Chondrocyte (in vitro differentiated cells): ENCODE measurements around the gene CAMK2D. TPM values are rescaled to one million over a fixed set of nuclear protein-coding genes. Genes with fewer than 3 reads are reported as not detected.

ENCODE experiments used
- DNase-seq: peaks from one replicate; pipeline ENCODE4 v3.0.0; 2021; ENCODE audit warnings: mixed read lengths, low spot score
- H3K27ac Mint-ChIP-seq: one replicate; pipeline ENCODE4 v1.8.0; 2021; ENCODE audit warnings: mild to moderate bottlenecking, moderate library complexity, mixed read lengths; ENCODE audit not compliant: unreplicated experiment
- H3K27me3 Mint-ChIP-seq: 2 replicates; pipeline ENCODE4 v1.8.0; 2021; ENCODE audit warnings: low read depth, mixed read lengths
- H3K36me3 Mint-ChIP-seq: 2 replicates; pipeline ENCODE4 v1.8.0; 2021; ENCODE audit warnings: low read depth, mixed read lengths
- H3K4me1 Mint-ChIP-seq: 2 replicates; pipeline ENCODE4 v1.8.0; 2021; ENCODE audit warnings: low read depth, mild to moderate bottlenecking, mixed read lengths
- H3K4me3 Mint-ChIP-seq: one replicate; pipeline ENCODE4 v1.8.0; 2021; ENCODE audit warnings: mild to moderate bottlenecking, moderate library complexity, mixed read lengths; ENCODE audit not compliant: unreplicated experiment
- H3K9me3 Mint-ChIP-seq: 2 replicates; pipeline ENCODE4 v1.8.0; 2021; ENCODE audit warnings: low read depth, mixed read lengths
- CTCF ChIP-seq: fragments of 200-600 bp; sonication (generic); IDR thresholded peaks from 2 replicates; pipeline ENCODE4 v1.5.0; 2021; ENCODE audit warnings: antibody characterized with exemption, mild to moderate bottlenecking, moderate library complexity
- total RNA-seq: library from RNA; stranded (reverse); gene quantifications from 3 replicates; pipeline ENCODE4 v1.2.1, GENCODE V29; 2021

CAMK2D gene
- total RNA-seq, 1 donor from 2014 or later = 73.7 TPM

GRCh38 chr4:113783289-113783688, 21.8 kb upstream of the CAMK2D start:
- peaks cover 25% of the 10 kb centered on the region for H3K4me1 Mint-ChIP-seq
- no peak for DNase-seq
- no peaks in the 10 kb centered on the region for H3K9me3 Mint-ChIP-seq
- H3K4me3 Mint-ChIP-seq = no peak overlapping the region
- no peak overlapping the region for H3K27ac Mint-ChIP-seq
- H3K36me3 Mint-ChIP-seq = peaks cover 5% of the 10 kb centered on the region
- TF ChIP-seq CTCF = no peak
- H3K27me3 Mint-ChIP-seq = no peaks in the 10 kb centered on the region

- no peaks in the 10 kb centered on the region for H3K9me3 Mint-ChIP-seq
- peak; percentile 91 for TF ChIP-seq CTCF
- no peak overlapping the region for H3K4me3 Mint-ChIP-seq
- no peak overlapping the region for H3K27ac Mint-ChIP-seq
- H3K36me3 Mint-ChIP-seq = peaks cover 5% of the 10 kb centered on the region
- DNase-seq = no peak
- H3K4me1 Mint-ChIP-seq = peaks cover 25% of the 10 kb centered on the region
- H3K27me3 Mint-ChIP-seq = no peaks in the 10 kb centered on the region
Measured at GRCh38 chr4:113781439-113782040, 20.0 kb upstream of the CAMK2D start.

- Mint-ChIP-seq H3K36me3 (no peaks in the 10 kb centered on the region), H3K4me3 (no peak overlapping the region), H3K9me3 (no peaks in the 10 kb centered on the region), H3K27ac (no peak overlapping the region), H3K4me1 (no peaks in the 10 kb centered on the region), H3K27me3 (no peaks in the 10 kb centered on the region)
- TF ChIP-seq CTCF = no peak
- no peak for DNase-seq
Measured at GRCh38 chr4:113776679-113777078, 15.1 kb upstream of the CAMK2D start.

GRCh38 chr4:113776016-113776415, 14.5 kb upstream of the CAMK2D start:
- TF ChIP-seq CTCF = no peak
- Mint-ChIP-seq H3K4me3 (no peak overlapping the region), H3K4me1 (no peaks in the 10 kb centered on the region), H3K27me3 (no peaks in the 10 kb centered on the region), H3K27ac (no peak overlapping the region), H3K9me3 (no peaks in the 10 kb centered on the region), H3K36me3 (no peaks in the 10 kb centered on the region)
- DNase-seq = no peak

GRCh38 chr4:113773756-113774155, 12.2 kb upstream of the CAMK2D start:
- TF ChIP-seq CTCF = no peak
- Mint-ChIP-seq H3K9me3 (no peaks in the 10 kb centered on the region), H3K36me3 (no peaks in the 10 kb centered on the region), H3K4me1 (no peaks in the 10 kb centered on the region), H3K27me3 (no peaks in the 10 kb centered on the region), H3K4me3 (no peak overlapping the region), H3K27ac (no peak overlapping the region)
- DNase-seq = no peak
